ENCODE data around the gene PTPRG.

GRCh38 chr3:61682671-61683548 is 121.5 kb downstream of the PTPRG start:
- TF ChIP-seq, protein P1, sequence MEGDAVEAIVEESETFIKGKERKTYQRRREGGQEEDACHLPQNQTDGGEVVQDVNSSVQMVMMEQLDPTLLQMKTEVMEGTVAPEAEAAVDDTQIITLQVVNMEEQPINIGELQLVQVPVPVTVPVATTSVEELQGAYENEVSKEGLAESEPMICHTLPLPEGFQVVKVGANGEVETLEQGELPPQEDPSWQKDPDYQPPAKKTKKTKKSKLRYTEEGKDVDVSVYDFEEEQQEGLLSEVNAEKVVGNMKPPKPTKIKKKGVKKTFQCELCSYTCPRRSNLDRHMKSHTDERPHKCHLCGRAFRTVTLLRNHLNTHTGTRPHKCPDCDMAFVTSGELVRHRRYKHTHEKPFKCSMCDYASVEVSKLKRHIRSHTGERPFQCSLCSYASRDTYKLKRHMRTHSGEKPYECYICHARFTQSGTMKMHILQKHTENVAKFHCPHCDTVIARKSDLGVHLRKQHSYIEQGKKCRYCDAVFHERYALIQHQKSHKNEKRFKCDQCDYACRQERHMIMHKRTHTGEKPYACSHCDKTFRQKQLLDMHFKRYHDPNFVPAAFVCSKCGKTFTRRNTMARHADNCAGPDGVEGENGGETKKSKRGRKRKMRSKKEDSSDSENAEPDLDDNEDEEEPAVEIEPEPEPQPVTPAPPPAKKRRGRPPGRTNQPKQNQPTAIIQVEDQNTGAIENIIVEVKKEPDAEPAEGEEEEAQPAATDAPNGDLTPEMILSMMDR (IDR thresholded peaks at IDR 0.05): no peak
- no peak for TF ChIP-seq POLR2A (IDR thresholded peaks at IDR 0.05)
